Erythroblast (primary cell): ENCODE data around the gene PPA1.
"Not testable (repeated sequence)": the region's sequence is repeated elsewhere in the genome, so short reads cannot be mapped to it uniquely, and the experiment has no call there.

Source experiments
- DNase-seq, 2 experiments: peaks; one replicate each; lab custom pipeline; 2025; lab: John Stamatoyannopoulos, UW
- GATA1 ChIP-seq: IDR thresholded peaks from 2 replicates; pipeline ENCODE4 v1.6.1; 2011; ENCODE audit warnings: low read depth, mild to moderate bottlenecking, control low read depth, low read length, moderate library complexity
- POLR2A ChIP-seq: IDR thresholded peaks from 2 replicates; pipeline ENCODE4 v1.6.1; 2011; ENCODE audit warnings: mild to moderate bottlenecking, low read length

Gene PPA1

DNA sequence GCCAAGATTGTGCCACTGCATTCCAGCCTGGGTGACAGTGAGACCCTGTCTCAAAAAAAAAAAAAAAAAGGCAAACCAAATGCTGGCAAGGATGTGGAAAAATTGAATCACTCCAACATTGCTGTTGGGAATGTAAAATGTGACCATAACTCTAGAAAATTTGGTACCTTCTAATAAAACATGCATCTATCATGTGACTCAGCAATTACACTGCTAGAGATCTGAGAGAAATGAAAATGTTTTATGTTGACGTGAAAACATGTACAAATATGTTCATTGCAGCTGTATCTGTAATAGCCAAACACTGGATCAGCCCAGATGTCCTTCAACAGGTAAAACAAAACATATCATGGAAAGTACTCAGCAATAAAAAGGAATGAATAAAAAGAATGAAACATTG lies 32.1 kb downstream of the PPA1 start:
- no peak for DNase-seq
- TF ChIP-seq GATA1 (no peak), POLR2A (no peak)

DNA sequence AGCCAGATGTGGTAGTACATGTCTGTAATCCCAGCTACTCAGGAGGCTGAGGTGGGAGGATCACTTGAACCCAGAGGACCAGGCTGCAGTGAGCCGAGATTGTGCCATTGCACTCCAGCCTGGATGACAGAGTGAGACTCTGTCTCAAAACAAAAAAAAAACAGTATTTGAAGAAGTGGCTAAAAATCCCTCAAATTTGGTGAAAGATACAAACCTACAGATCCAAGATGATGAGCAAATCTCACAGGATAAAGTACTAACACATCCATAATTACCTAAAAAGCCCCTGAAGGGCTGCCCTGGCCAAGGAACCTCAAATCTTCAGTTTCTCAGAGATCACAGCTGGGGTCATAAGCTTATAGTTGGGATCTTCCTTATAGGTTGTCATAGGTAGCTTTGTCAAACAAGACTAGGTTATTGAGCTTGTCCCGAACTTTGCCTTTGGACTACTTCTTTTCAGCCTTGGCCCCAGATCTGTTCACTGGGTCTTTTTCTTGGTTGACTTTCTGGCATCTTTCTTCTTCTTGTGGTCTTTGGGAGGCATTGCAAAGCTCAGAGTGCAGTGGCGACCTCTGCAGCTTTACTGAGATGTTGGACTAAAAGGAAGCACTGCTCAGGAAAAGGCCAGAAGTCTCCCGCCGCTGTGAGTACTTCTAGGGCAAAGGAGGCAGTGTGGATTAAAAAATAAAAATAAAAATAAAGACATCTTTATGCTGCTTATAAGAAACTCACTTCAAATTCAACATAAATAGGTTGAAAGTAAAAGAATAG lies 34.3 kb downstream of the PPA1 start:
- DNase-seq, result no peak
- TF ChIP-seq POLR2A, result no peak

GRCh38 chr10:70197235-70197945 lies 35.8 kb downstream of the PPA1 start:
- DNase-seq, result no peak
- TF ChIP-seq GATA1, result no peak
- TF ChIP-seq POLR2A, result no peak

- DNase-seq, result no peak
- TF ChIP-seq POLR2A, result no peak
- TF ChIP-seq GATA1, result no peak
Observed at GRCh38 chr10:70193391-70193844, 39.8 kb downstream of the PPA1 start.

DNA sequence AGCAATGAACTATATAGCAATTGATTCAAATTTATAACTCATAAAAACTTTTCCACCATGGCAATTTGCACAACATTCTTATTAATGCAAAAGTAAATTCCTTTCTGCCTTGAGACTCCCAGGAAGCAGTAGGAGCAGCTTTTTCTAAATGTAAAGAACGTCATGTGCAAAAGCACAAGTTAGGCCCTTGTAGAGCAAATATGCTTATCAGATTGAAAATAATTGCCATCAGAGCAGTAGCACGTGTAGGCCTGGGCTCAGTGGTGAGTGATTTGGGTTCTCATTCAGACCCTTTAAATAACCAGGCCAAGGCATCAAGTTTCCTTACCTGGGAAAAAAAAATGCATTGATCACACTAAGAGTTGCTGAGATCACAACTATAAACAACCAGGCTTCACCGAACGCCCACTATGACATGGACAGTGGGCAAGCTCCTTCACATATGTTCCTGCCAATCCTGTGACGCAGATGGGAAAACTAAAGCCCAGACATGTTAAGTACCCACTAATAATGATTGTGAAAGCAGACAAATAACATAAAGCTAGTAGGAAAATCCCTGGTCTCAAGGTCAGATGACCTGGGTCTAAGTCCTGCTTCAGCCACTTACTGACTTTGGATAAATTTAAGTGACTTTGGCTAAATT lies 40.8 kb downstream of the PPA1 start:
- DNase-seq, result no peak
- TF ChIP-seq GATA1 (no peak), POLR2A (no peak)

- DNase-seq, result no peak
- TF ChIP-seq GATA1 (no peak), POLR2A (no peak)
Observed at GRCh38 chr10:70191972-70192305, 41.3 kb downstream of the PPA1 start.

- TF ChIP-seq GATA1 (no peak), POLR2A (no peak)
- no peak for DNase-seq
Observed at GRCh38 chr10:70191161-70191971, 41.9 kb downstream of the PPA1 start.

- no peak for DNase-seq
- no peak for TF ChIP-seq GATA1
- no peak for TF ChIP-seq POLR2A
Observed at GRCh38 chr10:70190581-70190980, 42.6 kb downstream of the PPA1 start.

- no peak for DNase-seq
- TF ChIP-seq GATA1 (no peak), POLR2A (no peak)
Observed at GRCh38 chr10:70190102-70190501, 43.1 kb downstream of the PPA1 start.

DNA sequence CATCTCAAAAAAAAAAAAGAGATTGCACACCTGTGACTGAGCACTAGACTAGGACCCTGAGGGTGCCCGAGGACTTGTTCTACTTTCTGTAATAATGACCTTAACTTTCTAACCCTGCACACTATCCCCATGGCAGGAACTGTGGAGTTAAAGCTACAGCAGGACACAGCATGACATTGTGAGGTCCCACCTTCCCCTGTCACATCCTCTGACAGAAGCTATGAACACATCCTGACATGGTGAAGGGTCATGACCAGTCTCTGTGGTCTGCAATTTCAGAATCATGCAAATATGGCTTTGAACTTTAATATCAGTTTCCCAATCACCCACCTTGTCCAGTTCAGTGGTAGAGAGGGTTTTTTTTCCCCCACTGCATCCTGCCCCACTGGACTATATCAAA lies 44.5 kb downstream of the PPA1 start:
- no peak for DNase-seq
- no peak for TF ChIP-seq POLR2A
- no peak for TF ChIP-seq GATA1

- no peak for TF ChIP-seq POLR2A
- TF ChIP-seq GATA1, result no peak
- DNase-seq, result no peak
Observed at GRCh38 chr10:70186571-70186970, 46.7 kb downstream of the PPA1 start.

DNA sequence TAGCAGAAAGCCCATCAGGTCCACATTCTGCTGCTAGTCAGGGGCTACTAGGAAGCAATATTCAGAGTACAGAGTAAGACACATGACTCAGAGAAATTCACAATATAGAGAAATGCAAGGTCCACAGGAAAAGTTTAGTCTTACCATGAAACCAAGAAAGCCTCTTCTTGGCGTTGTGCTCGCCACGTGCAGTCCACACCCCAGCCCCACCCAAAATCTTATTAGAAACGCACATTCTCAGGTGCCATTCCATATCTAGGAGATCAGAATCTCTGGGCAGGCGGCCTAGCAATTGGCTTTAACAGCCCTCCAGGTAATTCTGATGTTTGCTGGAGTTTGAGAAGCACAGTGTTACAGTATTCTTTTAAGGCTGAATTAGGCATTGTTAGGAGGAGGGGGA lies 47.1 kb downstream of the PPA1 start:
- TF ChIP-seq POLR2A, result no peak
- no peak for TF ChIP-seq GATA1
- no peak for DNase-seq

DNA sequence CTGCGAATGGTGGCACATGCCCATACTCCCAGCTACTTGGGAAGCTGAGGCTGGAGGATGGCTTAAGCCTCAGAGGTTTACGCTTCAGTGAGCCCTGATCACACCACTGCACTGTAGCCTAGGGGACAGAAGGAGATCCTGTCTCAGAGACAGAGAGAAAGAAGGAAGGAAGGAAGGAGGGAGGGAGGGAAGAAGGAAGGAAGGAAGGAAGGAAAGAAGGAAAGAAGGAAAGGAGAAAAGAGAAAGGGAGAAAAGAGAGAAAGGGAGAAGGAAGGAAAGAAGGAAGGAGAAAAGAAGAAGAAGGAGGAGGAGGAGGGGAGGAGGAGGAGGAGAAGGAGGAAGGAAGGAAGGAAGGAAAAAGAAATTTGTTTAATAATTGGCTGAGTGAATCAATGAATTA lies 49.9 kb downstream of the PPA1 start:
- no peak for DNase-seq
- no peak for TF ChIP-seq GATA1

- DNase-seq, result not testable (repeated sequence)
Observed at GRCh38 chr10:70179209-70179608, 54.0 kb downstream of the PPA1 start.
